RWPE2 (cell line): Measurements from ENCODE around the gene NHS.

Experiments
- ATAC-seq: fragments of 200-7000 bp; cut with Tn5 transposase; 3 replicates; pipeline ENCODE4 v1.9.1; 2021; ENCODE audit warnings: low read depth
- DNase-seq: peaks from one replicate; pipeline ENCODE4 v3.0.0-alpha.2; 2020; ENCODE audit warnings: low spot score
- H3K27ac ChIP-seq: fragments of 450-650 bp; 2 replicates; pipeline ENCODE4 v1.5.1; 2017; ENCODE audit warnings: mild to moderate bottlenecking; ENCODE audit not compliant: poor library complexity, severe bottlenecking
- H3K27me3 ChIP-seq: fragments of 250-450 bp; sonication (Bioruptor Pico); 2 replicates; pipeline ENCODE4 v1.5.1; 2021; ENCODE audit warnings: mild to moderate bottlenecking, moderate library complexity; ENCODE audit not compliant: insufficient read depth, poor library complexity, severe bottlenecking
- H3K36me3 ChIP-seq: fragments of 250-450 bp; sonication (Bioruptor Pico); 2 replicates; pipeline ENCODE4 v1.5.1; 2020; ENCODE audit warnings: low read depth, mild to moderate bottlenecking, moderate library complexity
- H3K4me1 ChIP-seq: fragments of 250-450 bp; sonication (Bioruptor Pico); 2 replicates; pipeline ENCODE4 v1.5.1; 2021; ENCODE audit warnings: mild to moderate bottlenecking, moderate library complexity; ENCODE audit not compliant: insufficient read depth, poor library complexity, severe bottlenecking
- H3K4me3 ChIP-seq: fragments of 250-450 bp; sonication (Bioruptor Pico); 2 replicates; pipeline ENCODE4 v1.5.1; 2021; ENCODE audit warnings: mild to moderate bottlenecking, moderate library complexity; ENCODE audit not compliant: severe bottlenecking
- H3K9me3 ChIP-seq: fragments of 250-450 bp; sonication (Bioruptor Pico); 2 replicates; pipeline ENCODE4 v1.5.1; 2021; ENCODE audit warnings: mild to moderate bottlenecking, moderate library complexity; ENCODE audit not compliant: severe bottlenecking
- CTCF ChIP-seq: fragments of 450-650 bp; IDR thresholded peaks from one replicate; pipeline ENCODE4 v1.5.1; 2017; ENCODE audit warnings: mild to moderate bottlenecking, moderate library complexity; ENCODE audit not compliant: poor library complexity, severe bottlenecking

NHS gene

GRCh38 chrX:17642891-17643290 lies 267.9 kb downstream of the NHS start:
- Histone ChIP-seq H3K36me3 (no peaks in the 10 kb centered on the region), H3K9me3 (no peaks in the 10 kb centered on the region), H3K27me3 (no peaks in the 10 kb centered on the region), H3K4me3 (no peak overlapping the region), H3K4me1 (no peaks in the 10 kb centered on the region), H3K27ac (no peak overlapping the region)
- no peak for TF ChIP-seq CTCF
- DNase-seq (no peak), ATAC-seq (no peak)

GRCh38 chrX:17643528-17643927 lies 268.5 kb downstream of the NHS start:
- H3K36me3 ChIP-seq, result no peaks in the 10 kb centered on the region
- H3K27ac ChIP-seq, result no peak overlapping the region
- TF ChIP-seq CTCF, result no peak
- no peaks in the 10 kb centered on the region for H3K4me1 ChIP-seq
- H3K9me3 ChIP-seq, result no peaks in the 10 kb centered on the region
- H3K27me3 ChIP-seq, result no peaks in the 10 kb centered on the region
- DNase-seq (no peak), ATAC-seq (no peak)
- H3K4me3 ChIP-seq, result no peak overlapping the region

- DNase-seq (no peak), ATAC-seq (no peak)
- TF ChIP-seq CTCF, result no peak
- Histone ChIP-seq H3K27me3 (no peaks in the 10 kb centered on the region), H3K9me3 (no peaks in the 10 kb centered on the region), H3K4me1 (no peaks in the 10 kb centered on the region), H3K27ac (no peak overlapping the region), H3K36me3 (no peaks in the 10 kb centered on the region), H3K4me3 (no peak overlapping the region)
Observed at GRCh38 chrX:17644001-17644400, 269.0 kb downstream of the NHS start.

DNA sequence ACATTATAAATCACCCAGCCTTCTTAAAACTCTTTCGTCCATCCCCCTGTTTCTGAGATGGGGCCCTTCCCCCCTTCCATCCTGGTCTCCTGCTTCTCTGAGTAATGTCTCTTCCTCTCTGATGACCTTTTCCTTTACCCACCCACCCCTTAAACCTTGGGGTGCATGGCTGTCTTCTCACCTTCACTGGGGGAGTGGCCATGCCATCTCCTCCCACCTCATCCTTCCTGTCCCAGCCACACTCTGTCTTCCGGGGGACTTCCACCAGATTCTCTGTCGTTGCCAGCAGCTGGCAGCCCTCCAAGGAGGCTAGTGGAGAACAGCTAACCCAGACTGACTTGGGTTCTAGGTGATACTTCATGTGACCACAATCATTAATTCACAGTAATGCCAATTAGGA lies 279.1 kb downstream of the NHS start:
- ATAC-seq (no peak), DNase-seq (no peak)
- Histone ChIP-seq H3K36me3 (no peaks in the 10 kb centered on the region), H3K27me3 (no peaks in the 10 kb centered on the region), H3K4me1 (no peaks in the 10 kb centered on the region), H3K27ac (no peak overlapping the region), H3K4me3 (no peak overlapping the region), H3K9me3 (no peaks in the 10 kb centered on the region)
- TF ChIP-seq CTCF, result no peak

- no peaks in the 10 kb centered on the region for H3K27me3 ChIP-seq
- no peaks in the 10 kb centered on the region for H3K4me1 ChIP-seq
- no peaks in the 10 kb centered on the region for H3K9me3 ChIP-seq
- DNase-seq (no peak), ATAC-seq (peak; percentile 60)
- peak overlapping the region; percentile 8 for H3K4me3 ChIP-seq
- TF ChIP-seq CTCF, result no peak
- H3K36me3 ChIP-seq, result no peaks in the 10 kb centered on the region
- no peak overlapping the region for H3K27ac ChIP-seq
Observed at GRCh38 chrX:17655211-17656034, 280.4 kb downstream of the NHS start.
